Endothelial cell of umbilical vein (primary cell): ENCODE data around the gene GRAMD2B. TPM values are rescaled to one million over a fixed set of nuclear protein-coding genes. Genes with fewer than 3 reads are reported as not detected.

Source experiments
- BruUV-seq: library from RNA; stranded (reverse); fragments of 400-500 nt; replicated peaks from 2 replicates; lab custom pipeline; 2021; lab: Mats Ljungman, UMichigan
- CTCF ChIA-PET: fragments of 300-600, 350-600 bp; sonication (Branson Sonifier 250); formaldehyde crosslinking; loops from one replicate; lab custom pipeline; 2021; ENCODE audit warnings: antibody characterized with exemption, inconsistent platforms; lab: Charles Lee
- POLR2A ChIA-PET: fragments of 300-600, 350-600 bp; sonication (Branson Sonifier 250); formaldehyde crosslinking; loops from one replicate; lab custom pipeline; 2021; ENCODE audit warnings: antibody characterized with exemption, inconsistent platforms; lab: Charles Lee
- DNase-seq: peaks from one replicate; pipeline ENCODE4 v3.0.0-alpha.2; 2011; ENCODE audit warnings: low read depth, low spot score
- FAIRE-seq: peaks from 2 replicates; lab custom pipeline; 2011; peaks lifted over from hg19 to GRCh38; lab: Jason Lieb, UNC
- H2AFZ ChIP-seq: 2 replicates; pipeline ENCODE4 v1.6.0; 2012; ENCODE audit warnings: low read depth, low read length, control low read depth, inconsistent platforms
- H3K27ac ChIP-seq: 2 replicates; pipeline ENCODE4 v1.5.1; 2011; ENCODE audit warnings: low read depth, mild to moderate bottlenecking, control low read depth, low read length, moderate library complexity; ENCODE audit not compliant: insufficient read depth
- H3K27me3 ChIP-seq, 2 experiments: 2 replicates each; pipeline versions ENCODE4 v1.6.0 to v1.6.1; 2011; ENCODE audit warnings: low read length in 2 of 2, mixed read lengths in 1 of 2; ENCODE audit not compliant: control insufficient read depth in 2 of 2, insufficient read depth in 2 of 2
- H3K36me3 ChIP-seq, 2 experiments: 2 replicates in 1 of 2; 3 replicates in 1 of 2; pipeline ENCODE4 v1.5.1; 2011; ENCODE audit warnings: low read length in 2 of 2, mild to moderate bottlenecking in 1 of 2, moderate library complexity in 1 of 2; ENCODE audit not compliant: control insufficient read depth in 2 of 2, insufficient read depth in 2 of 2; ENCODE audit errors: extremely low read depth in 1 of 2
- H3K4me1 ChIP-seq: 3 replicates; pipeline ENCODE4 v1.5.1; 2011; ENCODE audit warnings: mild to moderate bottlenecking, low read length; ENCODE audit not compliant: control insufficient read depth, insufficient read depth; ENCODE audit errors: extremely low read depth
- H3K4me2 ChIP-seq: 2 replicates; pipeline ENCODE4 v1.6.1; 2011; ENCODE audit warnings: low read length, control low read depth, mixed read lengths; ENCODE audit not compliant: insufficient read depth
- H3K4me3 ChIP-seq, 3 experiments: fragments of 200-600 bp in 1 of 3; sonication (generic), shearing (Covaris generic) in 1 of 3; replicated peaks in 1 of 3; 2 replicates each; pipeline ENCODE4 v1.5.1; 2011 to 2016; ENCODE audit warnings: control low read depth in 3 of 3, low read length in 3 of 3, mild to moderate bottlenecking in 2 of 3, inconsistent platforms in 1 of 3, low read depth in 1 of 3, moderate library complexity in 1 of 3; ENCODE audit not compliant: insufficient read depth in 1 of 3
- H3K79me2 ChIP-seq: 2 replicates; pipeline ENCODE4 v1.6.0; 2012; ENCODE audit warnings: low read length, inconsistent platforms; ENCODE audit not compliant: control insufficient read depth, insufficient read depth
- H3K9ac ChIP-seq: replicated peaks from 2 replicates; pipeline ENCODE3; 2011; ENCODE audit warnings: low read length, control low read depth; ENCODE audit not compliant: insufficient read depth; ENCODE audit errors: extremely low read depth
- H3K9me1 ChIP-seq: replicated peaks from 3 replicates; pipeline ENCODE4 v1.6.0; 2011; ENCODE audit warnings: mild to moderate bottlenecking, low read length; ENCODE audit not compliant: control insufficient read depth, insufficient read depth; ENCODE audit errors: extremely low read depth
- H3K9me3 ChIP-seq: replicated peaks from 2 replicates; pipeline ENCODE4 v1.5.1; 2012; ENCODE audit warnings: low read length, inconsistent platforms; ENCODE audit not compliant: control insufficient read depth, insufficient read depth
- H4K20me1 ChIP-seq: replicated peaks from 2 replicates; pipeline ENCODE3; 2011; ENCODE audit warnings: mild to moderate bottlenecking, low read length; ENCODE audit not compliant: control insufficient read depth, insufficient read depth; ENCODE audit errors: extremely low read depth
- CTCF ChIP-seq, 2 donors: IDR thresholded peaks; 1 replicate in 1 of 2; 2 replicates in 1 of 2; pipeline ENCODE4 v1.5.1; 2011; ENCODE audit warnings: low read length in 2 of 2, mild to moderate bottlenecking in 2 of 2, moderate library complexity in 2 of 2, control low read depth in 1 of 2, inconsistent platforms in 1 of 2, low read depth in 1 of 2; ENCODE audit not compliant: insufficient read depth in 1 of 2; ENCODE audit errors: extremely low read depth in 1 of 2
- EZH2 ChIP-seq: IDR thresholded peaks from 2 replicates; pipeline ENCODE4 v1.6.1; 2012; ENCODE audit warnings: borderline replicate concordance, low read depth, mild to moderate bottlenecking, moderate library complexity, low read length, inconsistent platforms; ENCODE audit not compliant: severe bottlenecking
- FOS ChIP-seq: IDR thresholded peaks from 2 replicates; pipeline ENCODE4 v1.6.1; 2011; ENCODE audit warnings: mild to moderate bottlenecking, low read length, moderate library complexity, borderline replicate concordance; ENCODE audit not compliant: insufficient read depth
- GATA2 ChIP-seq: IDR thresholded peaks from 2 replicates; pipeline ENCODE4 v1.7.0; 2011; ENCODE audit warnings: low read depth, mild to moderate bottlenecking, moderate library complexity, mixed read lengths, low read length; ENCODE audit not compliant: insufficient read length, insufficient read depth
- JUN ChIP-seq: IDR thresholded peaks from 2 replicates; pipeline ENCODE4 v1.6.1; 2011; ENCODE audit warnings: borderline replicate concordance, low read depth; ENCODE audit not compliant: insufficient read length, insufficient read depth
- MAX ChIP-seq: IDR thresholded peaks from 2 replicates; pipeline ENCODE4 v1.6.1; 2011; ENCODE audit not compliant: insufficient read depth, insufficient read length
- MYC ChIP-seq: IDR thresholded peaks from one replicate; pipeline ENCODE4 v1.6.1; 2011; ENCODE audit warnings: mild to moderate bottlenecking, low read depth, low read length
- POLR2A ChIP-seq: IDR thresholded peaks from 2 replicates; pipeline ENCODE4 v1.6.1; 2012; ENCODE audit warnings: low read depth, mild to moderate bottlenecking, control low read depth, low read length
- POLR2AphosphoS5 ChIP-seq: IDR thresholded peaks from 2 replicates; pipeline ENCODE4 v1.6.1; 2012; ENCODE audit warnings: low read depth, mild to moderate bottlenecking, control low read depth, low read length, moderate library complexity; ENCODE audit not compliant: insufficient read depth
- dilution Hi-C: fragments of 300-500 bp; cut with MboI; formaldehyde crosslinking; loops from one replicate; pipeline ENCODE4 v1.15.0; 2019; ENCODE audit warnings: low sequenced_read_pairs; ENCODE audit not compliant: extremely low pct_ligation_motif_present
- intact Hi-C: fragments of 100-400 bp; cut with micrococcal nuclease; formaldehyde crosslinking; loops from one replicate; pipeline ENCODE4 v1.10.0; 2022
- polyA plus RNA-seq, 4 experiments: library from polyadenylated mRNA; depleted of rRNA in 3 of 4; stranded (reverse) in 3 of 4; unstranded in 1 of 4; fragments of >200 nt; gene quantifications; 2 replicates each; pipeline versions ENCODE4 v1.2.1 to v1.2.3, GENCODE V29; 2011 to 2012; ENCODE audit warnings: missing spikeins in 1 of 4
- total RNA-seq: library from RNA; stranded (reverse); gene quantifications from 2 replicates; pipeline ENCODE4 v1.2.3, GENCODE V29; 2021

GRAMD2B gene
- total and polyA plus RNA-seq, 2 donors (not counting 3 experiments of a cell fraction or from before 2014, with no cell fraction given), result 2.0 to 5.5 TPM

GRCh38 chr5:126446498-126447224 lies 23.5 kb downstream of the GRAMD2B start:
- ChIA-PET POLR2A (no interaction called here), CTCF (no interaction called here)
- BruUV-seq, result no TSS peak
- no peaks in the 10 kb centered on the region for H3K36me3 ChIP-seq
- no peak overlapping the region for H3K27ac ChIP-seq
- dilution Hi-C loops, result no loop called here
- H4K20me1 ChIP-seq, result no peaks in the 10 kb centered on the region
- H3K9ac ChIP-seq, result no peak overlapping the region
- H3K9me3 ChIP-seq, result no peaks in the 10 kb centered on the region
- no peaks in the 10 kb centered on the region for H3K27me3 ChIP-seq
- no peak overlapping the region for H3K4me3 ChIP-seq
- DNase-seq (no peak), FAIRE-seq (no peak)
- no peak overlapping the region for H2AFZ ChIP-seq
- peaks cover 5% of the 10 kb centered on the region for H3K4me1 ChIP-seq
- H3K4me2 ChIP-seq, result no peak overlapping the region
- H3K9me1 ChIP-seq, result no peaks in the 10 kb centered on the region
- H3K79me2 ChIP-seq, result no peaks in the 10 kb centered on the region
- TF ChIP-seq POLR2AphosphoS5, result no peak
- TF ChIP-seq CTCF (IDR thresholded peaks at IDR 0.05; ENCODE audit: extremely low read depth in 1 of 2, insufficient read depth in 1 of 2, low read depth in 1 of 2, low read length in 2 of 2), result no peak
- TF ChIP-seq MAX, result no peak
- no peak for TF ChIP-seq EZH2
- no peak for TF ChIP-seq POLR2A
- TF ChIP-seq MYC, result no peak
- no peak for TF ChIP-seq FOS
- no peak for TF ChIP-seq JUN
- no peak for TF ChIP-seq GATA2
- intact Hi-C loops, result no loop called here
